Lung (tissue), 12 donors: ENCODE results near the gene FMN1. TPM values are rescaled to one million over a fixed set of nuclear protein-coding genes. Genes with fewer than 3 reads are reported as not detected.

Source experiments
- ATAC-seq: fragments of 200-7000 bp; cut with Tn5 transposase; one replicate; pipeline ENCODE4 v1.9.1; 2020; ENCODE audit warnings: moderate number of reproducible peaks; ENCODE audit not compliant: insufficient read depth, low FRiP score
- DNase-seq, 3 donors: peaks; one replicate each; pipeline ENCODE4 v3.0.0-alpha.2; 2013 to 2017
- H3K27ac ChIP-seq, 2 donors: one replicate each; pipeline ENCODE4 v1.5.1; 2013; ENCODE audit warnings: mild to moderate bottlenecking in 2 of 2, moderate library complexity in 2 of 2, control low read depth in 1 of 2, inconsistent platforms in 1 of 2, low read depth in 1 of 2, low read length in 1 of 2
- H3K27me3 ChIP-seq, 3 donors: one replicate each; pipeline ENCODE4 v1.5.1; 2013; ENCODE audit warnings: low read length in 2 of 3; ENCODE audit not compliant: control insufficient read depth in 3 of 3, insufficient read depth in 3 of 3
- H3K36me3 ChIP-seq, 4 donors: one replicate each; pipeline ENCODE4 v1.5.1; 2013; ENCODE audit warnings: low read length in 4 of 4, mild to moderate bottlenecking in 1 of 4, moderate library complexity in 1 of 4; ENCODE audit not compliant: control insufficient read depth in 4 of 4, insufficient read depth in 4 of 4
- H3K4me1 ChIP-seq, 5 donors: one replicate each; pipeline ENCODE4 v1.5.1; 2013; ENCODE audit warnings: low read length in 5 of 5, mild to moderate bottlenecking in 2 of 5, moderate library complexity in 1 of 5; ENCODE audit not compliant: control insufficient read depth in 5 of 5, insufficient read depth in 5 of 5
- H3K4me3 ChIP-seq: one replicate; pipeline ENCODE4 v1.5.1; 2013; ENCODE audit warnings: mild to moderate bottlenecking, control low read depth, moderate library complexity
- H3K9ac ChIP-seq, 2 donors: one replicate each; pipeline ENCODE4 v1.5.1; 2013; ENCODE audit warnings: low read length in 2 of 2, control low read depth in 1 of 2; ENCODE audit not compliant: insufficient read depth in 1 of 2
- H3K9me3 ChIP-seq, 4 donors: one replicate each; pipeline ENCODE4 v1.5.1; 2013; ENCODE audit warnings: low read length in 3 of 4, mild to moderate bottlenecking in 1 of 4, moderate library complexity in 1 of 4; ENCODE audit not compliant: control insufficient read depth in 4 of 4, insufficient read depth in 3 of 4
- WGBS, 2 donors: extraction: QIAGEN DNeasy Blood & Tissue Kit; methylation state at CpG; one replicate each; pipeline ENCODE4 v1.1.7; 2013; 5-methylcytosine and 5-hydroxymethylcytosine counted together
- polyA plus RNA-seq, 2 donors: library from polyadenylated mRNA; stranded (reverse); fragments of 200-250 nt; gene quantifications; one replicate each; pipeline ENCODE4 v1.2.1, GENCODE V29; 2013
- total RNA-seq, 2 donors: library from RNA; depleted of rRNA in 1 of 2; stranded (reverse); fragments of >200 nt in 1 of 2; gene quantifications; one replicate each; pipeline ENCODE4 v1.2.1, GENCODE V29; 2014 to 2021
- TF ChIP-seq, protein P1 (sequence below): IDR thresholded peaks from 2 replicates; pipeline ENCODE4 v1.5.1; 2012; ENCODE audit warnings: mild to moderate bottlenecking; ENCODE audit errors: control extremely low read depth, extremely low read depth
- donor health status: control.
- donor health status: control.
- donor health status: Bipolar disorder and iron deficiency.
- donor health status: healthy.
- donor health status: DM: yes; HTN: yes; CAD: no.

Gene FMN1
- total and polyA plus RNA-seq, 4 donors = 4.6 to 45.2 (median 15.7) TPM

DNA sequence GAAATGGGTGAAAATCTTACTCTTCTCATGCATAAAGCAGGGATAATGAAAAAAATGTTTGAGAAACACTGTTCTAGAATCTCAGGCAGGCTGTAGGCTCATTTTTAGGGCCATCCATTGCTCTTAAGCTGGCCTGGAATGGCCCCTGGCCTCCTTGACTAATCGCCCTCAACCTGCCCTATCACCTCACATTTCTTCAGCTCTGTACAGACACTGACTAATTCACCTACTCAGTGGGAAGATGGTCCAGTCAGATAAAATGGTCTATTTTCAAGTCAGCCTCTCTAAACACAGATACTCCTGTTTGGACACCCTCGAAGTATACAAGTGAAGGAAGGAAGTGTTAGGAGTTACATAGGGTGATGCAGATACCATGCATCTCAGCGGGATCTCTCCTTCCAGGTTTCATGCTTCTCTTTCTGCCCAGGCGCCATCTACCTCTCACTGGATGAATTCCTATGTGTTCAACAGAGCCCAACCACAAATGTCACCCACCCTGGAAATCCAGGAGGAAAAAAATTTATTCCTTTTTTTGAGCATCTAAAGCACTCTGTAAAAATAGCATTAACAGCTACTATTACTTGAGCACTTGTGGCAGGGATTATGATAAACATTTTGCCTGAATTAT is 12.1 kb downstream of the FMN1 start:
- Histone ChIP-seq H3K27ac (no peak overlapping the region), H3K9ac (no peak overlapping the region), H3K9me3 (no peaks in the 10 kb centered on the region), H3K27me3 (no peaks in the 10 kb centered on the region), H3K4me1 (no peaks in the 10 kb centered on the region), H3K4me3 (no peak overlapping the region), H3K36me3 (no peaks in the 10 kb centered on the region)
- ATAC-seq (no peak), DNase-seq (no peak)
- 75 to 80% methylated on average over 4 of the region's 4 CpGs for WGBS, 2 donors
- TF ChIP-seq, protein P1, sequence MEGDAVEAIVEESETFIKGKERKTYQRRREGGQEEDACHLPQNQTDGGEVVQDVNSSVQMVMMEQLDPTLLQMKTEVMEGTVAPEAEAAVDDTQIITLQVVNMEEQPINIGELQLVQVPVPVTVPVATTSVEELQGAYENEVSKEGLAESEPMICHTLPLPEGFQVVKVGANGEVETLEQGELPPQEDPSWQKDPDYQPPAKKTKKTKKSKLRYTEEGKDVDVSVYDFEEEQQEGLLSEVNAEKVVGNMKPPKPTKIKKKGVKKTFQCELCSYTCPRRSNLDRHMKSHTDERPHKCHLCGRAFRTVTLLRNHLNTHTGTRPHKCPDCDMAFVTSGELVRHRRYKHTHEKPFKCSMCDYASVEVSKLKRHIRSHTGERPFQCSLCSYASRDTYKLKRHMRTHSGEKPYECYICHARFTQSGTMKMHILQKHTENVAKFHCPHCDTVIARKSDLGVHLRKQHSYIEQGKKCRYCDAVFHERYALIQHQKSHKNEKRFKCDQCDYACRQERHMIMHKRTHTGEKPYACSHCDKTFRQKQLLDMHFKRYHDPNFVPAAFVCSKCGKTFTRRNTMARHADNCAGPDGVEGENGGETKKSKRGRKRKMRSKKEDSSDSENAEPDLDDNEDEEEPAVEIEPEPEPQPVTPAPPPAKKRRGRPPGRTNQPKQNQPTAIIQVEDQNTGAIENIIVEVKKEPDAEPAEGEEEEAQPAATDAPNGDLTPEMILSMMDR = no peak

DNA sequence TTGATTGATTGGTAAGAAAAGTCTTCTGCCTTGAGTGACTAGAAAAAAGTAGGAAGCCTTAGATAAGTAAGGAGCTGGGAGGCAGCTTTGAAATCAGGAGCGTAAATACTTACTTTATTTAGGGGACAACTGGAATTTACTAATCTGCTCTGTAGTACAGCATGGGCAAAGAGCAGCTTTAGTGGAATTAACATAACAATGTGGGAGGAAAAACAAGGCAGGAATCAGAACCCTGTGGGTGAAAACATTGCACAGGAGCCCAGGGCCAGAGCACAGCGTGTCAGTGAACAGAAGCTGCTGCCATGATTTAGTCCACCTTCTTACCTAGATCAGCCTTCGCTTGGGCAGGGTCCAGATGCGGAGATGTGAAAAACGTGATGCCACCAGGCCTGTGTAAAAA is 14.6 kb downstream of the FMN1 start:
- WGBS, 2 donors = 89 to 96% methylated on average over 5 of the region's 5 CpGs
- TF ChIP-seq, protein P1 = no peak

DNA sequence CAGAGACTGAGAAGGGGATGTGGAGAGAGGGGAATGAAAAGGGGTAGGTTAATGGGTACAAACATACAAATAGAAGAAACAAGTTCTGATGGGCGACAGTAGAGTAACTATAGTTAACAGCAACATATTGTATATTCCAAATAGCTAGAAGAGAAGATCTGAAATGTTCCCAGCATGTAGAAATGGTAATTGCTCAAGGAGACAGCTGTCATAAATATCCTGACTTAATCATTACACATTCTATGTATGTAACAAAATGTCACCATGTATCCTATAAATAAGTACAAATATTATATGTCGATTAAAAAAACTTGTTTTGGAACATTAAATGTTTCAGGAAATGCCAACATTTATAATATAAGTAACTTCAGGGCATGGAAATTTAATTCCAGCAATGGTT is 23.3 kb downstream of the FMN1 start:
- H3K4me1 ChIP-seq = peaks cover 0 to 4% (median 0%) of the 10 kb centered on the region in 5 donors
- TF ChIP-seq, protein P1 = no peak
- WGBS, 2 donors = 83 to 90% methylated on average over 2 of the region's 2 CpGs
- H3K36me3 ChIP-seq = no peaks in the 10 kb centered on the region
- H3K9me3 ChIP-seq = no peaks in the 10 kb centered on the region
- DNase-seq (no peak), ATAC-seq (no peak)
- no peak overlapping the region for H3K27ac ChIP-seq
- H3K9ac ChIP-seq = no peak overlapping the region
- H3K4me3 ChIP-seq = no peak overlapping the region
- no peaks in the 10 kb centered on the region for H3K27me3 ChIP-seq

More for the DNA sequence above, 14.6 kb downstream of the FMN1 start:
- H3K36me3 ChIP-seq = no peaks in the 10 kb centered on the region
- H3K4me1 ChIP-seq = no peaks in the 10 kb centered on the region
- no peak overlapping the region for H3K9ac ChIP-seq
- H3K9me3 ChIP-seq = no peaks in the 10 kb centered on the region
- no peak for DNase-seq
- no peak for ATAC-seq
- H3K4me3 ChIP-seq = no peak overlapping the region
- H3K27me3 ChIP-seq = no peaks in the 10 kb centered on the region
- no peak overlapping the region for H3K27ac ChIP-seq

DNA sequence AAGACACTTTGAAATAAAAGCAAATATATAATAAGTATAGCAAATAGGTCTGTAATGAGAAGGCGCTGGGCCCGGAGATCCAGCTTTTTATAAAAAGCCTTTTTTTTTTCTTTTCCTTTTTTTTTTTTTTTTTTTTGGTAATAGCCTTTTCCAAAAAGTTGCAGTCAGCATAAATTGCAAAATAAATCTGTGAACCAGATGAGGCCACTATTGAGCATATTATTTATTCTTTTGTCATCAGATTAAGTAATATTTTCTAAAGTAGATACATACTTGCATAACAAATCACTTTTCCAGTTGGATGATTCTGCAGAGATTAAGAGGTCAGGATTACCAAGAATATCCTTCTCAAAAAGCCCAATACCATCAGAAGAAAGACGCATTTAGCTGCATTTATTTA is 24.9 kb downstream of the FMN1 start:
- H3K27ac ChIP-seq = no peak overlapping the region
- peaks cover 0 to 4% (median 0%) of the 10 kb centered on the region in 5 donors for H3K4me1 ChIP-seq
- H3K9ac ChIP-seq = no peak overlapping the region
- WGBS, 2 donors = 87 to 94% methylated on average over 3 of the region's 3 CpGs
- no peak for DNase-seq
- TF ChIP-seq, protein P1 = no peak
- H3K9me3 ChIP-seq = no peaks in the 10 kb centered on the region
- H3K36me3 ChIP-seq = no peaks in the 10 kb centered on the region
- H3K4me3 ChIP-seq = no peak overlapping the region
- no peak for ATAC-seq
- H3K27me3 ChIP-seq = no peaks in the 10 kb centered on the region
